DND-41 (cell line): ENCODE measurements around the gene MYO16.

Experiments used
- ATAC-seq: fragments of 200-7000 bp; cut with Tn5 transposase; 3 replicates; pipeline ENCODE4 v1.9.1; 2021; ENCODE audit warnings: low read depth; ENCODE audit not compliant: insufficient read depth
- DNase-seq: peaks from one replicate; pipeline ENCODE4 v3.0.0-alpha.2; 2020
- H2AFZ ChIP-seq: 2 replicates; pipeline ENCODE4 v1.6.0; 2012; ENCODE audit warnings: low read depth, low read length
- H3K27ac ChIP-seq: 2 replicates; pipeline ENCODE4 v1.5.1; 2012; ENCODE audit warnings: low read length, inconsistent platforms
- H3K27me3 ChIP-seq: fragments of 200-600 bp; sonication (generic); 2 replicates; pipeline ENCODE4 v1.6.0; 2012; ENCODE audit warnings: low read length, mild to moderate bottlenecking, inconsistent platforms; ENCODE audit not compliant: insufficient read depth, poor library complexity
- H3K36me3 ChIP-seq: 2 replicates; pipeline ENCODE4 v1.5.1; 2012; ENCODE audit warnings: low read length, inconsistent platforms; ENCODE audit not compliant: insufficient read depth
- H3K4me1 ChIP-seq: 2 replicates; pipeline ENCODE4 v1.5.1; 2012; ENCODE audit warnings: mild to moderate bottlenecking, low read length; ENCODE audit not compliant: insufficient read depth
- H3K4me2 ChIP-seq: 2 replicates; pipeline ENCODE4 v1.6.0; 2012; ENCODE audit warnings: mild to moderate bottlenecking, moderate library complexity, low read length, inconsistent platforms; ENCODE audit not compliant: insufficient read depth
- H3K4me3 ChIP-seq, 2 experiments: fragments of 200-600 bp in 1 of 2; shearing (Covaris generic) in 1 of 2; 2 replicates each; pipeline ENCODE4 v1.5.1; 2012 to 2016; ENCODE audit warnings: inconsistent platforms in 2 of 2, low read length in 2 of 2, mild to moderate bottlenecking in 2 of 2, low read depth in 1 of 2, moderate library complexity in 1 of 2
- H3K79me2 ChIP-seq: 2 replicates; pipeline ENCODE4 v1.6.0; 2012; ENCODE audit warnings: low read length, inconsistent platforms; ENCODE audit not compliant: insufficient read depth
- H3K9ac ChIP-seq: 2 replicates; pipeline ENCODE4 v1.6.0; 2012; ENCODE audit warnings: low read depth, mild to moderate bottlenecking, inconsistent platforms, low read length, moderate library complexity
- H3K9me3 ChIP-seq: 2 replicates; pipeline ENCODE4 v1.5.1; 2012; ENCODE audit warnings: low read length, moderate library complexity, mild to moderate bottlenecking, inconsistent platforms; ENCODE audit not compliant: insufficient read depth, severe bottlenecking
- H4K20me1 ChIP-seq: 2 replicates; pipeline ENCODE4 v1.6.0; 2012; ENCODE audit warnings: low read length; ENCODE audit not compliant: insufficient read depth
- EZH2 ChIP-seq: IDR thresholded peaks from 3 replicates; pipeline ENCODE4 v1.6.1; 2012; ENCODE audit warnings: borderline replicate concordance, low read depth, mild to moderate bottlenecking, moderate library complexity, low read length, inconsistent platforms; ENCODE audit not compliant: severe bottlenecking
- TF ChIP-seq, protein P1 (sequence below): IDR thresholded peaks from 2 replicates; pipeline ENCODE4 v1.5.1; 2012; ENCODE audit warnings: borderline replicate concordance, low read length, moderate library complexity, mild to moderate bottlenecking; ENCODE audit not compliant: poor library complexity, severe bottlenecking; ENCODE audit errors: extremely low read depth

Gene MYO16

DNA sequence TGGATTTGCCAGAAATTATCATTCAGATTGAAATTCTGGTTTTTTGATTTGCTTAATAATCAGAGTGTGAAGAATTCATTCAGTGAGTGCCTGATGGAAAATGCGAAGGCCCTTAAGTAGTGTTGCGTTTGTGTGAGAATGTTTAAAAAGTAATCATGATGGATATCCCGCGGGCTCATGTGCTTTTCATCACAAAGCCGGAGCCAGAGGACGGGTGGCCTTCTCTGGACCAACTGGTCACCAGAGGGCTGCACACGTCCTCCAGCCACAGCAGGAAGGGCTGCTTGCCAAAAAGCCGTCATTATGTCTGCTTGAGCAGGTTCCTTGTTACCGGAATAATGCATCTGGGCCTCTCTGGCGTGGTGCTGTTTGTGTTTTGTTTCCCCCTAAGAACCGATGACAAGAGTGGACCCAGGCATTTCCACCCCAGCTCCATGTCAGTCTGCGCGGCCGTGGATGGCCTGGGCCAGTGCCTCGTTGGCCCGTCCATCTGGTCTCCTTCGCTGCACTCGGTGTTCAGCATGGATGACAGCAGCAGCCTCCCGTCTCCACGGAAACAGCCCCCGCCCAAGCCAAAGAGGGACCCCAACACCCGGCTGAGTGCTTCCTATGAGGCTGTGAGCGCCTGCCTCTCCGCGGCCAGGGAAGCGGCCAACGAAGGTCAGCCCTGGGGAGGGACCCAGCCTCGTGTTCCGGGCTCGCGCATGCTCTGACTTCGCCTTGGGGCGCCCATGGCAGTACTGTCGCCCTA lies 497.7 kb downstream of the MYO16 start:
- ATAC-seq (no peak), DNase-seq (no peak)
- Histone ChIP-seq H3K9ac (no peak overlapping the region), H3K4me1 (peaks cover 21% of the 10 kb centered on the region), H3K36me3 (no peaks in the 10 kb centered on the region), H4K20me1 (no peaks in the 10 kb centered on the region), H3K79me2 (no peaks in the 10 kb centered on the region), H3K27me3 (no peaks in the 10 kb centered on the region), H3K9me3 (no peaks in the 10 kb centered on the region), H3K27ac (no peak overlapping the region), H3K4me2 (no peak overlapping the region), H3K4me3 (no peak overlapping the region), H2AFZ (no peak overlapping the region)
- TF ChIP-seq, protein P1, sequence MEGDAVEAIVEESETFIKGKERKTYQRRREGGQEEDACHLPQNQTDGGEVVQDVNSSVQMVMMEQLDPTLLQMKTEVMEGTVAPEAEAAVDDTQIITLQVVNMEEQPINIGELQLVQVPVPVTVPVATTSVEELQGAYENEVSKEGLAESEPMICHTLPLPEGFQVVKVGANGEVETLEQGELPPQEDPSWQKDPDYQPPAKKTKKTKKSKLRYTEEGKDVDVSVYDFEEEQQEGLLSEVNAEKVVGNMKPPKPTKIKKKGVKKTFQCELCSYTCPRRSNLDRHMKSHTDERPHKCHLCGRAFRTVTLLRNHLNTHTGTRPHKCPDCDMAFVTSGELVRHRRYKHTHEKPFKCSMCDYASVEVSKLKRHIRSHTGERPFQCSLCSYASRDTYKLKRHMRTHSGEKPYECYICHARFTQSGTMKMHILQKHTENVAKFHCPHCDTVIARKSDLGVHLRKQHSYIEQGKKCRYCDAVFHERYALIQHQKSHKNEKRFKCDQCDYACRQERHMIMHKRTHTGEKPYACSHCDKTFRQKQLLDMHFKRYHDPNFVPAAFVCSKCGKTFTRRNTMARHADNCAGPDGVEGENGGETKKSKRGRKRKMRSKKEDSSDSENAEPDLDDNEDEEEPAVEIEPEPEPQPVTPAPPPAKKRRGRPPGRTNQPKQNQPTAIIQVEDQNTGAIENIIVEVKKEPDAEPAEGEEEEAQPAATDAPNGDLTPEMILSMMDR: no peak
- TF ChIP-seq EZH2: no peak

DNA sequence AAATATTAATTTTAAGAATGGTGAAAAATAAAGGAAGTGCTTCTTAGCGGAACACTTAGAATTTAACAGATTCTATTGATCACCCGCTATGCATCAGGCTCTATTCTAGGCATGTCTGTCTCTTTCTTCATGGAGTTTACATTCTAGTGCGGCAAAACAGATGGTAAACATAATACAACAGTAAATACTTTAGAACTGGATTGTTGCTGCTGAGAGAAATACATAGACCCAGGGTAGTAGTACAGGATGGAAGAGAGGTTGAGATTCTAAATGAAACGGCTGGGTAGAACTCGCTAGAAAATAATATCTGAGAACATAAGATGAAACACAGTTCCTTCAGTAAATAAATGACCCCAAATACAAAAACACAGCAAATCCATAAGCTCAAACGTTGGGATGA lies 498.7 kb downstream of the MYO16 start:
- no peak for ATAC-seq
- H3K9me3 ChIP-seq: no peaks in the 10 kb centered on the region
- no peak overlapping the region for H3K27ac ChIP-seq
- no peak overlapping the region for H3K9ac ChIP-seq
- peaks cover 24% of the 10 kb centered on the region for H3K4me1 ChIP-seq
- H3K4me3 ChIP-seq: no peak overlapping the region
- no peaks in the 10 kb centered on the region for H3K36me3 ChIP-seq
- DNase-seq: no peak
- H4K20me1 ChIP-seq: no peaks in the 10 kb centered on the region
- H3K27me3 ChIP-seq: no peaks in the 10 kb centered on the region
- no peak overlapping the region for H3K4me2 ChIP-seq
- no peak overlapping the region for H2AFZ ChIP-seq
- TF ChIP-seq EZH2: no peak
- TF ChIP-seq, protein P1: no peak
- no peaks in the 10 kb centered on the region for H3K79me2 ChIP-seq

DNA sequence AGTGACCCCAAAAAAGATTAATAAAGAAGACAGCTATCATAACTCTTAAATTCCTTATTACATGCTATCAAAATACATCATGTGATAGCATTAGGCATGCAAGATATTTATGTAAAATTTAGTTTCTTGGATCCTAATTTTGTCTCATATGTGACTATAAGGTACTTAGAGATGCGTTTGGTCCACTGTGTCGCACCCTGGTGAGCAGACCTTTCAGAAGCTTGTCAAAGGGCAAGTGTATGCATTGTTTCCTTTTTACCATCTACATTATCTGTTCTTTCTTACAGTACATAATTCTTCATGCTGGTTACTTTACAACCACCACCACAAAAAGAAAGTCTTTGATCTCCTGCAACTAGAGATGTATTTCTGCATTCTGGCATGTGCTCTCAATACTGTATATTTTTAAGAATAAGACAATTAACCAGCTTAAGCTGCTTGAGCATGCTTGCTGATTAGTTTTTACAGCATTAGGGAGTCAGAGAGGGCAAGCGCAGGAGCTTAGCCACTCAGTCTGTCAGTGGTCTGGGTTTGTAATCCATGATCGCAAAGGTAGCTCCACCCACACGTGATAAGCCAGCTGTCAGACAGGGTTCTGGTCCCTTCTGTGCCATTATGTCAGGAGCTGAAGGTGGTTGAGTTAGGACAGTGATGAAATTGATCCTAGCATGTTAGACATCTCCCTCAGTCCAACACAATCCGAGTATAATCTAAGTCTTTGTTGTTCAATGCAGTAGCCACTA lies 500.9 kb downstream of the MYO16 start:
- TF ChIP-seq, protein P1: no peak
- no peak for TF ChIP-seq EZH2
- Histone ChIP-seq H3K4me2 (no peak overlapping the region), H2AFZ (no peak overlapping the region), H3K27me3 (no peaks in the 10 kb centered on the region), H3K79me2 (no peaks in the 10 kb centered on the region), H3K9ac (no peak overlapping the region), H3K36me3 (no peaks in the 10 kb centered on the region), H3K4me1 (peaks cover 24% of the 10 kb centered on the region), H3K9me3 (no peaks in the 10 kb centered on the region), H3K27ac (no peak overlapping the region), H4K20me1 (no peaks in the 10 kb centered on the region), H3K4me3 (no peak overlapping the region)
- ATAC-seq: no peak
- DNase-seq: no peak
